H1 (cell line): ENCODE results near the gene GJB6. TPM values are rescaled to one million over a fixed set of nuclear protein-coding genes. Genes with fewer than 3 reads are reported as not detected.

Experiments
- GABPA ChIP-seq: IDR thresholded peaks from 2 replicates; pipeline ENCODE4 v1.6.1; 2011; ENCODE audit warnings: mild to moderate bottlenecking, low read length, moderate library complexity, borderline replicate concordance; ENCODE audit not compliant: insufficient read depth
- JUN ChIP-seq: IDR thresholded peaks from 2 replicates; pipeline ENCODE4 v1.6.1; 2011; ENCODE audit warnings: low read depth, mild to moderate bottlenecking, improper control_type of control experiment, low read length
- KDM4A ChIP-seq: IDR thresholded peaks from one replicate; pipeline ENCODE4 v1.7.1; 2012; ENCODE audit warnings: low read depth, mild to moderate bottlenecking, moderate library complexity, low read length, inconsistent platforms; ENCODE audit not compliant: severe bottlenecking
- NANOG ChIP-seq: IDR thresholded peaks from 2 replicates; pipeline ENCODE4 v1.6.1; 2011; ENCODE audit warnings: low read length, low read depth, mild to moderate bottlenecking, inconsistent platforms; ENCODE audit not compliant: insufficient read depth, poor library complexity, severe bottlenecking
- RBBP5 ChIP-seq: IDR thresholded peaks from 2 replicates; pipeline ENCODE4 v1.7.1; 2012; ENCODE audit warnings: low read depth, mild to moderate bottlenecking, inconsistent platforms, low read length, moderate library complexity, borderline replicate concordance
- polyA plus RNA-seq, 7 experiments: library from polyadenylated mRNA; depleted of rRNA in 3 of 7; stranded (reverse) in 5 of 7; unstranded in 2 of 7; fragments of >200 nt in 5 of 7; fragments of 200-250 nt in 2 of 7; gene quantifications; 1 replicate in 5 of 7; 2 replicates in 1 of 7; 4 replicates in 1 of 7; pipeline versions ENCODE4 v1.2.1 to v1.2.3, GENCODE V29; 2011 to 2013; ENCODE audit warnings: missing spikeins in 2 of 7, mixed read lengths in 2 of 7
- total RNA-seq: library from RNA; stranded (reverse); fragmentation: NEBNext Ultra II Directional; extraction: Animal tissue kit (Norgen Biotek cat#: 25700); gene quantifications from 2 replicates; pipeline ENCODE4 v1.2.1, GENCODE V29; 2021

GJB6 gene
- total and polyA plus RNA-seq, 2 of the 8 experiments (the other 6 are each of a cell fraction or from before 2014, with no cell fraction given) = not detected

- TF ChIP-seq GABPA (no peak), JUN (no peak), RBBP5 (no peak), KDM4A (no peak), NANOG (no peak)
Observed at GRCh38 chr13:20241593-20241992, 9.5 kb upstream of the GJB6 start (continued).
